ENCODE measurements around the gene FRAT2.

FRAT2 gene

GRCh38 chr10:97334370-97335175, at the start of gene FRAT2:
TSS of gene FRAT2 (minus strand) at chr10:97334729. CDS start at chr10:97334572, 157 bp downstream.
- in situ Hi-C loops (cut with HindIII; ENCODE audit: low sequenced_read_pairs) = no loop called here

GRCh38 chr10:97384156-97384555, 49.6 kb upstream of the FRAT2 start:
- in situ Hi-C loops (cut with HindIII; ENCODE audit: low sequenced_read_pairs) = no loop called here

GRCh38 chr10:97383159-97383558, 48.6 kb upstream of the FRAT2 start:
- in situ Hi-C loops (cut with HindIII; ENCODE audit: low sequenced_read_pairs) = no loop called here

- in situ Hi-C loops (cut with HindIII; ENCODE audit: low sequenced_read_pairs) = no loop called here
These were observed 47.1 kb upstream of the FRAT2 start for GRCh38 chr10:97381626-97382025.

DNA sequence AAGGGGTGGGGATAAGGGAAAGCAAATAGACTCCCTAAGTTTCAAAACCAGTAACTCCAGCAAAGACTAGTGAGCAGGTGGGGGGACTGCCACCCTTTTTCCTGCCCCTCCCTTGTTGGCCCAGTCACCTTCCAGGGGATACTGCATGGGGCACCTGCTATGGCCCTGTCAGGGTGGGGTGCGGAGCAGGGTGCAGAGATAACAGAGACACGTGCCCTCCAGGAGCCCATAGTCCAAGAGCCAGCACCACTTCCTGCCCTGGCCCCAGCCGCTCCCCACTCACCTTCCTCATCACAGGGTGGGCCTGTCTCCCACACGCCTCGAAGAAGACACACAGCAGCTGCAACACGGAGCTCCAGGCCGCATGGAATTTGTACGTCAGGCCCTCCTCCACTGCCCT, 46.0 kb upstream of the FRAT2 start:
- in situ Hi-C loops (cut with HindIII; ENCODE audit: low sequenced_read_pairs) = no loop called here

DNA sequence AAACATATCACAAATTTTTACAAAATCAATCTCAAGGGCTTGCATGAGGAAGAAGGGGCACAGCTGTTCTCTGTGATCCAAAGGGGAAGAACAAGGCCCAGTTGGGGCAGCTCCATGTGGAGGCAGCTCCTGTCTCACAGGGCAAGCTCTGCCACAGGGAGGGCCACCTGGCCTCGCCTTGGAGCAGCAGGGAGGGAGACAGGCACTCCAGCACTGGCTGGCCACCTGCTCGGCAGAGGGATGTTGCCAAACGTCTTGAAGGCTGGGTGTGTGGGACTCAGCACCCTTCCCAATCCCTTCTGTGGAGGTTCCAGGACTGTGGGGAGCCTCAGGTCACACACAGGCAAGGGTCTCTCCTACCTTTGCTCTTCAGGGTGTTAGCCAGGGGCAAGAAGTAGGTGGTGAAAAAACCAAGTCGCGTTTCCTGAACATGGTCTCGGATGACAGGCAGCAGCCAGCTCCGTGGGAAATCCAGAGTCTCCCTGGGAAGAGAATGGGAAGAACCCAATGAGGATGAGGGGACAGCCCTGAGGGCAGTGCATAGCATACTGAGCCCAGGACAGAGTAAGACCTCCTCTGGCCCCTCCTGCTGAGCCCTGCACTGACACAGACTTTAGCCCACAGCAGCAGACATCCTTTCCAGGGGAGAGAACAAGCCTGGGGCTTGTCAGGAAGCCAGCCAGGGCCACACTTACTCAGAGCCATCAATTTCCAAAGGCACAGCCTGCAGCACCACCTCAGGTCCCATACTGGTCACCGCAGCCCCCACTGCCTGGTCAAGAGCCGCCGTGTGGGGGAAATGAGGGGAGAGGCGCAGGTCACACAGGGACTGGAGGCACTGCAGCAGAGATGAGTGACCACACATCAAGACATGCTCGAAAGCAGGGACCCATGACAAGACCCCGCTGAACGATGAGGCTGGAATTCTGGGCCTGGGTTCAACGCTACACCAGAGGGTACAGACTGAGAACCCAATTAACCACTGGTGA, 44.7 kb upstream of the FRAT2 start:
- in situ Hi-C loops (cut with HindIII; ENCODE audit: low sequenced_read_pairs) = no loop called here

DNA sequence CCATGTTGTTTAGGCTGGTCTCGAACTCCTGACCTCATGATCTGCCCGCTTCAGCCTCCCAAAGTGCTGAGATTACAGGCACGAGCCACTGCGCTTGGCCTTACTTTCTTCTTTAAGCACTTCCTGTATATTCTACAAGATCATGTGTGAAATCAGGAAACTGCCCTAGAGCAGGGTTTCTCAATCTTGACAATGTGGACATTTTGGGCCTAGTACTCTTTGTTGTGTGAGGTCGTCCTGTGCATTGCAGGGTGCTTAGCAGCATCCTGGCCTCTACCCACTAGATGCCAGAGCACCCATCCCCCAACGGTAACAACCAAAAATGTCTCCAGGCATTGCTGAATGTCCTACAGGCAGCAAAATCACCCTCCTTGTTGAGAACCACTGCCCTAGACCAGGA, 41.9 kb upstream of the FRAT2 start:
- in situ Hi-C loops (cut with HindIII; ENCODE audit: low sequenced_read_pairs) = no loop called here

GRCh38 chr10:97373456-97373855, 38.9 kb upstream of the FRAT2 start:
- in situ Hi-C loops (cut with HindIII; ENCODE audit: low sequenced_read_pairs) = no loop called here

DNA sequence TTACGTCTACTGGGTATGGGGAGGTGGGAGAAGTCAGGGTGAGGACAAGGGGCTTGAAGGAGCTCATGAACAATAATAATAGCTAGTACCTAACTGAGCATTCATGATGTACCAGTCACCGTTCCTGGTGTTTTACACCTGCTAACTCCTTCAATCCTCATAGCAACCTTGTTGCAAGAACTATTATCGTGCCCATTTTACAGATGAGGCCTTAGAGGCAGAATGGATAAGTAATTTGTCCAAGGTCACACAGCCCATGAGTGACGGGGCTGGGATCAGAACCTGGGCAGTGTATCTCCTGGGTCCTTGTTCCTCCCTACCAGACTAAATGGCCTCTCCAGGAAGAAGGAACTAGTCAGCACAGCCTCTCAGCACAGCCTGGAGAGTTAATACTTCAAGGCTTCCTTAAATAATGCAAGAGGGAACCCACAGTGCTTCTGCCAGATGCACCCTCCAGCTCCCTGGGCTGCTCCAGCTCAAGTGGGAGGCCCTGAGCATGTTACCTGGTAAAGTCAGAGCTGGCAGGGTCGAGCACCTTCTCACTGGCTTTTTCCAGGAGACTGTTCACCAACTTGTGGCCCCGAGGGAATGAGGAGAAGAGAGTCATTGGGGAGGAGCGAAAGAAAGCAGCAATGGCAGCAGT, 37.8 kb upstream of the FRAT2 start:
- in situ Hi-C loops (cut with HindIII; ENCODE audit: low sequenced_read_pairs) = no loop called here

GRCh38 chr10:97371696-97372095, 37.2 kb upstream of the FRAT2 start:
- in situ Hi-C loops (cut with HindIII; ENCODE audit: low sequenced_read_pairs) = no loop called here

GRCh38 chr10:97367126-97367649, 32.7 kb upstream of the FRAT2 start:
- in situ Hi-C loops (cut with HindIII; ENCODE audit: low sequenced_read_pairs) = no loop called here

DNA sequence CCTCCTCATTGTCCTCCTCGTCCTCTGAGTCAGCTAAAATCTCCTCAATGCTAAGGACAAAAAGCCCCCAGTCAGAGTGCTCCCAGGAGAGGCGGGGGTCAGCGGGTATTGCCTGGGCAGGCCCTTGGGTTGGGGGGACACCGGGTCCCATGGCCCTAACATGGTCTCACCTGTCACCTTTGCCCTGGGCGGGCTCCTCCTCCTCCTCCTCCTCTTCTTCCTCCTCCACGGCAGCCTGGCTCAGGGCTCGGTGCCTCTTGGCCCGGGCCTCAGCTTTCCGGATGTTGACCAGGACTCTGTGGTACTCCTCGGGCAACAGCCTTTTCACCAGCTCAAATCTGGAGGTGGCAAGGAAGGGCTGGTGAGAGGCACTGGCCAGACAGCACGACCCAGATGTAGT, 32.0 kb upstream of the FRAT2 start:
- in situ Hi-C loops (cut with HindIII; ENCODE audit: low sequenced_read_pairs) = no loop called here

- in situ Hi-C loops (cut with HindIII; ENCODE audit: low sequenced_read_pairs) = no loop called here
These were observed 31.3 kb upstream of the FRAT2 start for GRCh38 chr10:97365761-97366351.

DNA sequence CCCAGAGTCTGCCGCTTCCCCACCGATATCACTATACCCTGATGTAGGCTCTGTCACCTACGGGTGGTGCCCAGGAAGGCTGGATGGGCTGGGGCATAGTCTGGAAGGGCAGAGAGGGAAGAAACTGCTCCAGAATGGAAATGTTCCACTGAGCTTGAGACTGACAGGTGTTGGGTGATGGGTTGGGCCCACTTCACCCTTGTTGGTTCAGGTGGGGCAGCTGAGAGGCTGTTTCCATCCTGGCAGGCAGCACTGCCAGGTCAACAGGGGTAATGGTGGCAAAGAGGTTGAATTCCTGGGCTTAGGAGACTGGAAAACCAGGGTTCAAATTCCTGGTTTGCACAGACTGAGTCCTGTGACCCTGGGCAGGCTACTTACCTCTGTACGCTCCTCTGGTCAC, 28.5 kb upstream of the FRAT2 start:
- in situ Hi-C loops (cut with HindIII; ENCODE audit: low sequenced_read_pairs) = no loop called here

DNA sequence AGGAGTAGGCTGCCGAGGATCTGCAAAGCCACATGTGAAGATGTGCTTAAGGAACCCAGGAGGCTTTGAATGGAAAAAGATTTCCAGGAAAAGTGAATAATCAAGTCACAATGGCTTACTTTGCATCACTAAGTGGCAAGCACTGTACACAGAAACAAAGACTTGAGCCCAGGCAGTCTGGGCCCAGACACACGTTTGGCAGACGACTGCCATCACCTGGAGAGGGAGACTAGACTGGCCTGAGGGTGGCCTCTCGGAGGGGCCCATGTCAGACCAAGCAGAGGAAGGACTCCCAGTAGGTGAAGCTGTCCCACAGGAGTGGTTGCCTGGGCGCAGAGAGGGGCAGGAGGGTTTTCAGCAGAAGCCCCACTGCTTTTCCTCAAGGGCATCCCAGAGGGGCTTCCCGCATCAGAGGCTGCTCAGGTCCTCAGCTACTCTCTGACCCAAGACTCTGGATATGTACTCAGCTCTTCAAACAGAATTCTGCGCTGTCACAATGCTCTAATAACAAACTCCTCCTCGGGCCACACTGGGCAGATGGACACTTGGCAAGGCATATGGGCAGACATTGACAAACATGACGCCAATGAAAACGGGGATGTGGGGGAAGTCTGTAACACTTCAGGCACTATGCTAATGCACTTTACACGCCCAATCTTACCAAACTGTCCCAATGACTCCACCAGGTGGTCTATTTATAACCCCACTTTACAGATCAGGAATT, 27.9 kb upstream of the FRAT2 start:
- in situ Hi-C loops (cut with HindIII; ENCODE audit: low sequenced_read_pairs) = no loop called here

DNA sequence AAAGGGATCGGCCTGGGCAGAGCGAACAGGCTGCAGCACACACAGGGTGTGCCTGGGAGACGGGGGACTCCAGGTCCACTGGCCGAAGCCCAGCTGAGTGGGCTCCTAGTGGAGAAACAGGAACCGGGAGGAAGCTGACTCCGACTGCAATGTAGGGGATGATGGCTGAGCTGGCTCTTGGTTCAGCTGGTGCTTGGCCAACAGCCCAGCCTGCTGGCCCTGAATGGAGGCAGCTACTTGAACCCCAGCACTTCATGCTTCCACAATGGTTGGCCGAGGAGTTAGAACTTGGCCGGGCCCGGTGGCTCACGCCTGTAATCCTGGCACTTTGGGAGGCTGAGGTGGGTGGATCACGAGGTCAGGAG, 27.0 kb upstream of the FRAT2 start:
- in situ Hi-C loops (cut with HindIII; ENCODE audit: low sequenced_read_pairs) = no loop called here

- in situ Hi-C loops (cut with HindIII; ENCODE audit: low sequenced_read_pairs) = no loop called here
These were observed 26.4 kb upstream of the FRAT2 start for GRCh38 chr10:97360705-97361536.

GRCh38 chr10:97358781-97359180, 24.3 kb upstream of the FRAT2 start:
- in situ Hi-C loops (cut with HindIII; ENCODE audit: low sequenced_read_pairs) = no loop called here

GRCh38 chr10:97358349-97358748, 23.8 kb upstream of the FRAT2 start:
- in situ Hi-C loops (cut with HindIII; ENCODE audit: low sequenced_read_pairs) = no loop called here
